ENCODE data around the gene ODAPH. TPM values are rescaled to one million over a fixed set of nuclear protein-coding genes. Genes with fewer than 3 reads are reported as not detected.

The ODAPH gene
- total RNA-seq, 1 donor from 2014 or later = not detected

DNA sequence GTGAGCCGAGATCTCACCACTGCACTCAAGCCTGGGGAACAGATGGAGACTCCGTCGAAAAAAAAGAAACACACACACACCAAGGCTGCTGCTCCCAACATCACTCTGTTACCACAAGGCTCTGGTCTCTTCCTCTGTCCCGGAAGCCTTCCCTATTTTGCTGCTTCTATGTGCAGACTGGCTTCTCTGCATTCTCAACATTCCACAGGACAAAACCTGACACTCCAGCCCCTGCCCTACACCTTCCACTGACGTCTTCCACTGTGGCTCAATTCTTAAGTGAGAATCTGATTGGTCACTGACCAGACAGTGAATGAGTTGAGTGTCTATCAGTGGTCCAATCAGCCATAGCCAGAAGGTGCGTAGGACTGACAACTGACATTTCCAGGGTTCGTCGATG lies 5.9 kb downstream of the ODAPH start:
- FAIRE-seq (peak; percentile 93), DNase-seq (ENCODE audit: low read depth) (peak; percentile 69)
- Histone ChIP-seq H3K36me3 (ENCODE audit: control insufficient read depth, insufficient read depth, low read length) (no peaks in the 10 kb centered on the region), H3K27me3 (ENCODE audit: control insufficient read depth, insufficient read depth, low read length) (no peaks in the 10 kb centered on the region), H3K4me3 (ENCODE audit: low read depth, low read length) (no peak overlapping the region)
- TF ChIP-seq, protein P1, sequence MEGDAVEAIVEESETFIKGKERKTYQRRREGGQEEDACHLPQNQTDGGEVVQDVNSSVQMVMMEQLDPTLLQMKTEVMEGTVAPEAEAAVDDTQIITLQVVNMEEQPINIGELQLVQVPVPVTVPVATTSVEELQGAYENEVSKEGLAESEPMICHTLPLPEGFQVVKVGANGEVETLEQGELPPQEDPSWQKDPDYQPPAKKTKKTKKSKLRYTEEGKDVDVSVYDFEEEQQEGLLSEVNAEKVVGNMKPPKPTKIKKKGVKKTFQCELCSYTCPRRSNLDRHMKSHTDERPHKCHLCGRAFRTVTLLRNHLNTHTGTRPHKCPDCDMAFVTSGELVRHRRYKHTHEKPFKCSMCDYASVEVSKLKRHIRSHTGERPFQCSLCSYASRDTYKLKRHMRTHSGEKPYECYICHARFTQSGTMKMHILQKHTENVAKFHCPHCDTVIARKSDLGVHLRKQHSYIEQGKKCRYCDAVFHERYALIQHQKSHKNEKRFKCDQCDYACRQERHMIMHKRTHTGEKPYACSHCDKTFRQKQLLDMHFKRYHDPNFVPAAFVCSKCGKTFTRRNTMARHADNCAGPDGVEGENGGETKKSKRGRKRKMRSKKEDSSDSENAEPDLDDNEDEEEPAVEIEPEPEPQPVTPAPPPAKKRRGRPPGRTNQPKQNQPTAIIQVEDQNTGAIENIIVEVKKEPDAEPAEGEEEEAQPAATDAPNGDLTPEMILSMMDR (IDR thresholded peaks at IDR 0.05; ENCODE audit: insufficient read depth, low read length, severe bottlenecking) = no peak

DNA sequence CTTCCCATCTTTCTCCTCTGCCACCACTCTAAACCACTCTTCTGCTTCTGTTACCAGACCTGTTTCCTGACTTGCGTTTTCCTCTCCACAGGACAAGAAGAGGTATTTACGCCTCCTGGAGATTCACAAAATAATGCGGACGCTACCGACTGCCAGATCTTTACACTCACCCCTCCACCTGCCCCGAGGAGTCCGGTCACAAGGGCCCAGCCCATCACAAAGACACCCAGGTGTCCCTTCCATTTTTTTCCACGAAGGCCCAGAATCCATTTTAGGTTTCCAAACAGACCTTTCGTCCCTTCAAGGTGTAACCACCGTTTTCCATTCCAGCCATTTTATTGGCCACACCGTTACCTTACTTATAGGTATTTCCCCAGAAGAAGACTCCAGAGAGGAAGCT lies 8.2 kb downstream of the ODAPH start:
- no peaks in the 10 kb centered on the region for H3K36me3 ChIP-seq (ENCODE audit: control insufficient read depth, insufficient read depth, low read length)
- no peak for DNase-seq (ENCODE audit: low read depth)
- TF ChIP-seq, protein P1 (IDR thresholded peaks at IDR 0.05; ENCODE audit: insufficient read depth, low read length, severe bottlenecking) = no peak
- H3K27me3 ChIP-seq (ENCODE audit: control insufficient read depth, insufficient read depth, low read length) = no peaks in the 10 kb centered on the region
- no peak overlapping the region for H3K4me3 ChIP-seq (ENCODE audit: low read depth, low read length)
- FAIRE-seq = no peak

DNA sequence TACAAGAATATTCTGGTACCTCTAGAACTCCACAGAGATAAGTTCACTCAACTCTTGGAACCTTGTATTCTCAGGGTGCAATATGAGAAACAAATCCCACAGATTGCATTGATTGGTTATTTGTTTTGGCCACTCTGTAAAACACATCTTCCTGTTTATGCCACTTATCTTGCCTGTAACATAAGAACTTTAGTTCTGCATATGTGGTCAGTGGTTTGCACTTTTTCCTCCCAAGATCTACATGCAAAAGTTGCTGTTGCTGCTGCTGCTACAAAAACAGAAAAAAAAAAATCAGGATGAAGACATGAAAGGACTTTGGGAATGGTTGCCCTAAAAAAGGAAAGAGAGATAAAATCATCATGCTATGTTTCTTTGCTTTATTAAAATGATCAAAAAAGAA lies 9.6 kb downstream of the ODAPH start:
- Histone ChIP-seq H3K36me3 (ENCODE audit: control insufficient read depth, insufficient read depth, low read length) (no peaks in the 10 kb centered on the region), H3K27me3 (ENCODE audit: control insufficient read depth, insufficient read depth, low read length) (no peaks in the 10 kb centered on the region), H3K4me3 (ENCODE audit: low read depth, low read length) (no peak overlapping the region)
- DNase-seq (ENCODE audit: low read depth) = no peak
- TF ChIP-seq, protein P1 (IDR thresholded peaks at IDR 0.05; ENCODE audit: insufficient read depth, low read length, severe bottlenecking) = no peak
- no peak for FAIRE-seq

DNA sequence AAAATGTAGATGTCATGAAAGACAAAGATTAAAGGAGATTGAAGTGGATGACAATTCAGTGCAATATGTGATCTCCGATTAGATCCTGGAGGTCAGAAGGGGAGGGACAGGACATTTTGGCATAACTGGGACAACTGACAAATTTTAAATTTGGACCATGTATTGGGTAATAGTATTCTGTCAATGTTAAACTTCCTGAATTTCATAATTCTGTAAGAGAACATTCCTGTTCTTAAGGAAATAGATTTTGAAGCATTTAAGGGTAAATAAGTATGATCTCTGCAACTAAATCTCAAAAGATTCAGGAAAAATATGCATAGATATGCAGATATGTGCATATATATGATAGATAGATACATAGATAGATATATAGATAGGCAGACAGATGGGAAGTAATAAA lies 11.0 kb downstream of the ODAPH start:
- H3K27me3 ChIP-seq (ENCODE audit: control insufficient read depth, insufficient read depth, low read length) = no peaks in the 10 kb centered on the region
- no peaks in the 10 kb centered on the region for H3K36me3 ChIP-seq (ENCODE audit: control insufficient read depth, insufficient read depth, low read length)
- TF ChIP-seq, protein P1 (IDR thresholded peaks at IDR 0.05; ENCODE audit: insufficient read depth, low read length, severe bottlenecking) = no peak
- FAIRE-seq (no peak), DNase-seq (ENCODE audit: low read depth) (no peak)
- H3K4me3 ChIP-seq (ENCODE audit: low read depth, low read length) = no peak overlapping the region

DNA sequence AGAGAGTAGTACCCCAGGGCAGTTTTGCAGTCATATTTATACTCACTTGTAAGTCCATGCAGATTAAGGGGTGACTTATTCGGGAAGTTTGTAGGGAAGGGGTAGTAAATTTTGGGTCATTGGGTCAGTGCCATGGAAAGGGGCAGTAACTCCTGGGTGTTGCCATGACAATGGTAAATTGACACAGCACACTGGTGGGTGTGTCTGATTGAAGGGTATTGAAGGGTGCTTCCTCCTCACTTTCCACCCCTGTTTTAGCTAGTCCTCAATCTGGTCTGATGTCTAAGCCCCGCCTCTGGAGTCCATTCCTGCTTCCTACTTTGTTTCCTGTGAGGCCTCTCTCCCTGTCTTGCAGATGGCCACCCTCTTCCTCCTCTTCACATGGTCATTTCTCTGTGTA lies 11.9 kb downstream of the ODAPH start:
- DNase-seq (ENCODE audit: low read depth) = no peak
- FAIRE-seq = no peak
- TF ChIP-seq, protein P1 (IDR thresholded peaks at IDR 0.05; ENCODE audit: insufficient read depth, low read length, severe bottlenecking) = no peak

DNA sequence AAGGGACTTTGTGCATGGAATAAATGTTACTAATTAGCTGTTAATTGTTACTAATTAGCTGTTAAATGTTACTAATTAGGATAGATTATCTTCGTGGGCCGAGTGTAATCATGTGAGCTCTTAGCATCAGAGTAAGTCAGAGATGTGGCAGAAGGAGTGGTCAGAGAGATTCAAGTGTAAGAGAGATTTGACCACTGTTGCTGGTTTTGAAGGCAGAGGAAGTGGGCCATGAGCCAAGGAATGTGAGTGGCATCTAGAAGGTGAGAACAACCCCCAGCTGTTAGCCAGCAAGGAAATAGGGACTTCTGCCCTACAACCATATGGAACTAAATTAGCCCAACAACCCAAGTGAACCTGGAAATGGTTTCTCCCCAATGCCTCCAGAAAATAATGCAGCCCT lies 28.2 kb downstream of the ODAPH start:
- Histone ChIP-seq H3K27me3 (ENCODE audit: control insufficient read depth, insufficient read depth, low read length) (no peaks in the 10 kb centered on the region), H3K4me3 (ENCODE audit: low read depth, low read length) (no peak overlapping the region), H3K36me3 (ENCODE audit: control insufficient read depth, insufficient read depth, low read length) (no peaks in the 10 kb centered on the region)
- TF ChIP-seq, protein P1 (IDR thresholded peaks at IDR 0.05; ENCODE audit: insufficient read depth, low read length, severe bottlenecking) = no peak
- DNase-seq (ENCODE audit: low read depth) (no peak), FAIRE-seq (no peak)

More for the DNA sequence above, 11.9 kb downstream of the ODAPH start:
- H3K27me3 ChIP-seq (ENCODE audit: control insufficient read depth, insufficient read depth, low read length) = no peaks in the 10 kb centered on the region
- no peak overlapping the region for H3K4me3 ChIP-seq (ENCODE audit: low read depth, low read length)
- no peaks in the 10 kb centered on the region for H3K36me3 ChIP-seq (ENCODE audit: control insufficient read depth, insufficient read depth, low read length)

Measured in bronchial epithelial cell (primary cell).